LNCaP clone FGC (cell line): ENCODE measurements around the gene SRCIN1.

ENCODE experiments used
- DNase-seq: peaks from one replicate; pipeline ENCODE4 v3.0.0-alpha.2; 2011; ENCODE audit warnings: low read depth
- H3K4me3 ChIP-seq: 2 replicates; pipeline ENCODE4 v1.5.1; 2011; ENCODE audit warnings: mild to moderate bottlenecking, low read depth, low read length, control low read depth
- TF ChIP-seq, protein P1 (sequence below): IDR thresholded peaks from 2 replicates; pipeline ENCODE4 v1.5.1; 2012; ENCODE audit warnings: mild to moderate bottlenecking; ENCODE audit not compliant: control insufficient read depth, insufficient read depth; ENCODE audit errors: extremely low read depth

Gene SRCIN1

GRCh38 chr17:38601539-38602351, 4.0 kb downstream of the SRCIN1 start:
- H3K4me3 ChIP-seq = no peak overlapping the region
- no peak for DNase-seq
- TF ChIP-seq, protein P1, sequence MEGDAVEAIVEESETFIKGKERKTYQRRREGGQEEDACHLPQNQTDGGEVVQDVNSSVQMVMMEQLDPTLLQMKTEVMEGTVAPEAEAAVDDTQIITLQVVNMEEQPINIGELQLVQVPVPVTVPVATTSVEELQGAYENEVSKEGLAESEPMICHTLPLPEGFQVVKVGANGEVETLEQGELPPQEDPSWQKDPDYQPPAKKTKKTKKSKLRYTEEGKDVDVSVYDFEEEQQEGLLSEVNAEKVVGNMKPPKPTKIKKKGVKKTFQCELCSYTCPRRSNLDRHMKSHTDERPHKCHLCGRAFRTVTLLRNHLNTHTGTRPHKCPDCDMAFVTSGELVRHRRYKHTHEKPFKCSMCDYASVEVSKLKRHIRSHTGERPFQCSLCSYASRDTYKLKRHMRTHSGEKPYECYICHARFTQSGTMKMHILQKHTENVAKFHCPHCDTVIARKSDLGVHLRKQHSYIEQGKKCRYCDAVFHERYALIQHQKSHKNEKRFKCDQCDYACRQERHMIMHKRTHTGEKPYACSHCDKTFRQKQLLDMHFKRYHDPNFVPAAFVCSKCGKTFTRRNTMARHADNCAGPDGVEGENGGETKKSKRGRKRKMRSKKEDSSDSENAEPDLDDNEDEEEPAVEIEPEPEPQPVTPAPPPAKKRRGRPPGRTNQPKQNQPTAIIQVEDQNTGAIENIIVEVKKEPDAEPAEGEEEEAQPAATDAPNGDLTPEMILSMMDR = no peak

GRCh38 chr17:38600906-38601305, 4.8 kb downstream of the SRCIN1 start:
- DNase-seq = no peak
- TF ChIP-seq, protein P1 = no peak
- H3K4me3 ChIP-seq = no peak overlapping the region

GRCh38 chr17:38600416-38600815, 5.3 kb downstream of the SRCIN1 start:
- DNase-seq = no peak
- TF ChIP-seq, protein P1 = no peak
- no peak overlapping the region for H3K4me3 ChIP-seq

DNA sequence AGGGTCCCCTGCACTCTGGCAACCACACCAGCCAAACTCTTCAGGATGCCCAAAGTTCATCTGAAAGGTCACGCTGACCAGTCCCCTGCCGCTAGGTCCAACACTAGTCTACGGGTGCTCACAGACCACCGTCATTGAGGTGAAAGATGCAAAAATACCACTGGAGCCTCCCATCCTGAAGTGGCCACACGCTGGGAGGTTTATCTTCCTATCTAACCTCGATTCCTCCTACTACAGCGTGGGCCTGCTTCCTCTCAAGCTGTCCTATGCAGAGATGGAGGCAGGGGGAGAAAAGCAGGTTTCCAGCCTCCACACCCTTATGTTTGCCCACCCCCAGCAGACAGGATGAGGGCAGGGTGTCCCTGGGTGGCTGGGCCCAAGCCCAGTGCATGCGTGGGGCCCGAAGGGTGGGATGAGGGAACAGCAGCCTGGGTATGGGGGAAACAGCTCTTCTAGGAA, 6.3 kb downstream of the SRCIN1 start:
- no peak for DNase-seq
- H3K4me3 ChIP-seq = no peak overlapping the region
- TF ChIP-seq, protein P1 = no peak

DNA sequence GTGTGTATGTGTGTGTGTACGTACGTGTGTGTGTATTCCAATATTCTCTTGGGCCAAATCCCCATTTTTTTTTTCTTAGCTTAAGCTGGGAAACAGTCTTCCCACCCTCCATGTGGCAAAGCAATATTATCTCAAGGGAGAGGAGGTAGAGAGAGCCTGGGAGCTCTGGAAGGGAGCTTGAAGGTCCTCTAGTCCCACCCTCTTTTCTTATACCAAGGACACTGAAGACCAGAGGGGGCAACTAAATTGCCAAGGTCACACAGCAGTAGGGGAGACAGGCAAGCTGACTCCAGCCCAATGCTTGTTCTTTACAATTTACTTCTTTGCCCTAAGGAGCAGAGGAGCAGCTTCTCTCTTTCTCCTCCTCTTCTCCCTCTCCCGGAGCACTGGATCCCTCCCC, 6.8 kb downstream of the SRCIN1 start:
- DNase-seq = no peak
- TF ChIP-seq, protein P1 = no peak
- H3K4me3 ChIP-seq = no peak overlapping the region

- peak; percentile 94 for DNase-seq
- TF ChIP-seq, protein P1 = no peak
- H3K4me3 ChIP-seq = no peak overlapping the region
These were observed 7.2 kb downstream of the SRCIN1 start for GRCh38 chr17:38598536-38598935.

DNA sequence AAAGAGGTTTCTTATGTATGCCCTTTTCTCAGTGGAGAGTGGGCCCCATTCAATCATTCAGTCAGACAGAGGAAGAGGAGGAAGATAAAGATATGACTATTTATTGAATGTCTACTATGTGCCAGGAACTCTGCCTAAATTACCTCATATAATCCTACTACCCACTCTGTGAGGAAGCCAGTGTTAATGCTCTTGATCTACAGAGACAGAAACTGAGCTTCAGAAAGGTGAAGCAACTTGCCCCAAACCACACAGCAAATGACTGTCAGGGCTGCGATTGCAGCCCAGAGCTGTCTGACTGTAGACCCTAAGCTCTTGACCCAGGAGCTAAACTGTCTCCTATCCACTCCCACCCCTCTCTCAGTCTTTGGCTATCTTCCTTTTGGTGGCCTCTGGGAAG, 8.4 kb downstream of the SRCIN1 start:
- DNase-seq = no peak
- TF ChIP-seq, protein P1 = no peak
- no peak overlapping the region for H3K4me3 ChIP-seq
